PC-3 (cell line): ENCODE data around the gene FAM89B. TPM values are rescaled to one million over a fixed set of nuclear protein-coding genes. Genes with fewer than 3 reads are reported as not detected.

Source experiments
- ATAC-seq: fragments of 200-7000 bp; cut with Tn5 transposase; 2 replicates; pipeline ENCODE4 v1.9.1; 2020; ENCODE audit warnings: mild to moderate bottlenecking, moderate library complexity
- BruUV-seq: library from RNA; stranded (reverse); fragments of 400-500 nt; replicated peaks from 2 replicates; lab custom pipeline; 2021; lab: Mats Ljungman, UMichigan
- CTCF ChIA-PET: fragments of 300-600 bp; sonication (Branson Sonifier 250); formaldehyde crosslinking; loops from one replicate; lab custom pipeline; 2022; ENCODE audit warnings: antibody characterized with exemption; lab: Charles Lee
- POLR2A ChIA-PET: fragments of 300-600 bp; sonication (Branson Sonifier 250); formaldehyde crosslinking; loops from one replicate; lab custom pipeline; 2022; ENCODE audit warnings: antibody characterized with exemption; ENCODE audit not compliant: unreplicated experiment; lab: Charles Lee
- DNase-seq: peaks from one replicate; pipeline ENCODE4 v3.0.0-alpha.2; 2015
- H2AFZ ChIP-seq: fragments of 300-600 bp; sonication (generic); 2 replicates; pipeline ENCODE4 v1.6.0; 2016; ENCODE audit warnings: antibody characterized with exemption, low read length
- H3F3A ChIP-seq: fragments of 300-600 bp; sonication (generic); one replicate; pipeline ENCODE4 v1.6.0; 2017; ENCODE audit warnings: antibody characterized with exemption, low read length, control low read depth, mild to moderate bottlenecking; ENCODE audit not compliant: unreplicated experiment
- H3K27ac ChIP-seq: fragments of 300-600 bp; sonication (generic); 2 replicates; pipeline ENCODE4 v1.5.1; 2016; ENCODE audit warnings: mild to moderate bottlenecking, low read length
- H3K27me3 ChIP-seq: fragments of 300-600 bp; sonication (generic); 2 replicates; pipeline ENCODE4 v1.6.1; 2016; ENCODE audit warnings: low read length, mixed read lengths
- H3K36me3 ChIP-seq: fragments of 300-600 bp; sonication (generic); 2 replicates; pipeline ENCODE4 v1.6.1; 2016; ENCODE audit warnings: low read depth, mixed run types, low read length, mixed read lengths
- H3K4me1 ChIP-seq: fragments of 300-600 bp; sonication (generic); 2 replicates; pipeline ENCODE4 v1.5.1; 2016; ENCODE audit warnings: low read length; ENCODE audit not compliant: insufficient read depth
- H3K4me2 ChIP-seq: fragments of 300-600 bp; sonication (generic); 2 replicates; pipeline ENCODE4 v1.6.0; 2016; ENCODE audit warnings: low read length
- H3K4me3 ChIP-seq: fragments of 300-600 bp; sonication (generic); 2 replicates; pipeline ENCODE4 v1.5.1; 2016; ENCODE audit warnings: mild to moderate bottlenecking, low read length, mixed read lengths
- H3K79me2 ChIP-seq: fragments of 300-600 bp; sonication (generic); 2 replicates; pipeline ENCODE4 v1.6.1; 2017; ENCODE audit warnings: low read length, mixed read lengths
- H3K9ac ChIP-seq: fragments of 300-600 bp; sonication (generic); 2 replicates; pipeline ENCODE4 v1.6.0; 2016; ENCODE audit warnings: mild to moderate bottlenecking, low read length
- H3K9me2 ChIP-seq: fragments of 300-600 bp; sonication (generic); replicated peaks from 2 replicates; pipeline ENCODE4 v1.6.1; 2016; ENCODE audit warnings: mixed run types, low read length, mixed read lengths
- H3K9me3 ChIP-seq: fragments of 300-600 bp; sonication (generic); 2 replicates; pipeline ENCODE4 v1.6.1; 2016; ENCODE audit warnings: low read length, mixed read lengths
- H4K20me1 ChIP-seq: fragments of 300-600 bp; sonication (generic); 2 replicates; pipeline ENCODE4 v1.6.1; 2016; ENCODE audit warnings: low read length, mixed read lengths
- EZH2 ChIP-seq: fragments of 300-600 bp; sonication (generic); IDR thresholded peaks from one replicate; pipeline ENCODE4 v1.6.1; 2017; ENCODE audit warnings: antibody characterized with exemption, mild to moderate bottlenecking, low read length; ENCODE audit not compliant: unreplicated experiment
- EZH2phosphoT487 ChIP-seq: fragments of 300-600 bp; sonication (generic); IDR thresholded peaks from 2 replicates; pipeline ENCODE4 v1.6.1; 2018; ENCODE audit warnings: mild to moderate bottlenecking, antibody characterized with exemption, low read length, borderline replicate concordance
- intact Hi-C: fragments of 100-400 bp; cut with micrococcal nuclease; formaldehyde crosslinking; loops from 2 replicates; pipeline ENCODE4 v1.9.0; 2023
- total RNA-seq: library from RNA; depleted of rRNA; stranded (reverse); fragments of >200 nt; gene quantifications from 2 replicates; pipeline ENCODE4 v1.2.3, GENCODE V29; 2014
- TF ChIP-seq, protein P1 (sequence below): fragments of 300-600 bp; sonication (generic); conservative IDR thresholded peaks from 2 replicates; pipeline ENCODE4 v1.5.1; 2017; ENCODE audit warnings: antibody characterized with exemption, low read depth, mild to moderate bottlenecking, low read length

The FAM89B gene
- total RNA-seq, 1 experiment from 2014 or later, result 76.3 TPM

DNA sequence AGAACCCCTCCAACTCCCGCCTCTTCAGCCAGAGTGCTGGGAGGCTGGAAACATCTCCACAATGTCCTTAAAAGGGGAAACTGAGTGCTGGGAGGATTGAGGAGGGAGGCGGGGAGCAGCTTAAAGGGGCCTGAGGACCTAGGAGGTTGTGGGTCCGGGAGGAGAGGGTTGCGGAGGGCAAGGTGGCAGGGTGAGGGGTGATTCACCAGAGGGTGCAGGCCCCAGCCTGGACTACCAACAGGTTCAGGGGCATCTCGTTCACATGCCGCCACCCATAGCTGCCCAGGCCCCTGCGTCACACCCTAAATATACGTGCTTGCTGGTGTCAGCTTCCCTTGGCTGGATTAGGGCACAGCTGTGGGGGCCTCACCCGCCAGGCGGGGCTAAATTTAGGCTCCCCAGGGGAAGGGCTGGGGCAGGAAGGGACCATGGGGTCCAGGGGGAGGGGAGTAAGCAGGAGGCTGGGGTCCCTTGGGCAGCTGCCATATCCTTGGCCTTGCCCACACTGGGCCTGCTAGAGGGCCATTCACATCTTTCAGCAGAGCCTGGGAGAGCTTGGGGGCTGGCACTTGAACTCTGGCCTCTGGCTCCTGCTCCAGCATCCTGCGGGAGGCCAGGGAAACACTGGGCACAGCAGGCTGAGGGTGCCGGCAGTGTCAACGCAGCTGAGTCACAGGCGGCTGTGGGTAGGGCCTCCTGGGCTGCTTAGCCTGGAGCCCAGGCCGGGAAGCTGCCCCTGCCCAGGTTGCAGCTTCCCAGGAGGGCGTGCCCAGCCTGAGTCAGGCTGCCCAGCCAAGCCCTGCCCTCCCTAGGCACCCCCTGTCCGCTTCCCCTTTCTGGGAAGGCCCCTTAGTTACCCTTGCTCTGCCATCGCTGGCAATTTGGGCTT, 4.8 kb downstream of the FAM89B start:
- Histone ChIP-seq H3K79me2 (peaks cover 28% of the 10 kb centered on the region), H3K4me2 (peak overlapping the region; percentile 91), H3K9me3 (no peaks in the 10 kb centered on the region), H3K4me1 (peaks cover 44% of the 10 kb centered on the region), H4K20me1 (peaks cover 5% of the 10 kb centered on the region), H3F3A (peaks cover 4% of the 10 kb centered on the region), H2AFZ (no peak overlapping the region), H3K27ac (peak overlapping the region; percentile 65), H3K4me3 (peak overlapping the region; percentile 75), H3K9me2 (no peaks in the 10 kb centered on the region), H3K27me3 (no peaks in the 10 kb centered on the region), H3K9ac (peak overlapping the region; percentile 76), H3K36me3 (peaks cover 3% of the 10 kb centered on the region; the same call in 1 of the 2 replicates)
- ChIA-PET POLR2A (interaction anchor here (0.6 kb wide), 5 partner anchors 36 to 539 kb away, joined by 3 to 4 read pairs (median 3); no protein-coding TSS in a partner anchor), CTCF (interaction anchor here (0.7 to 1.1 kb wide), 3 partner anchors 11 to 19 kb away, joined by 4 to 7 read pairs (median 4); partner anchors contain the start of gene KCNK7)
- intact Hi-C loops, result loop anchor here (2.0 kb wide), 1 partner anchor 38 kb away; the partner anchor contains the start of genes MAP3K11 and PCNX3
- peak; percentile 72 for ATAC-seq
- DNase-seq, result peak; percentile 94
- BruUV-seq, result no TSS peak
- TF ChIP-seq EZH2phosphoT487 (no peak), EZH2 (no peak)
- TF ChIP-seq, protein P1, sequence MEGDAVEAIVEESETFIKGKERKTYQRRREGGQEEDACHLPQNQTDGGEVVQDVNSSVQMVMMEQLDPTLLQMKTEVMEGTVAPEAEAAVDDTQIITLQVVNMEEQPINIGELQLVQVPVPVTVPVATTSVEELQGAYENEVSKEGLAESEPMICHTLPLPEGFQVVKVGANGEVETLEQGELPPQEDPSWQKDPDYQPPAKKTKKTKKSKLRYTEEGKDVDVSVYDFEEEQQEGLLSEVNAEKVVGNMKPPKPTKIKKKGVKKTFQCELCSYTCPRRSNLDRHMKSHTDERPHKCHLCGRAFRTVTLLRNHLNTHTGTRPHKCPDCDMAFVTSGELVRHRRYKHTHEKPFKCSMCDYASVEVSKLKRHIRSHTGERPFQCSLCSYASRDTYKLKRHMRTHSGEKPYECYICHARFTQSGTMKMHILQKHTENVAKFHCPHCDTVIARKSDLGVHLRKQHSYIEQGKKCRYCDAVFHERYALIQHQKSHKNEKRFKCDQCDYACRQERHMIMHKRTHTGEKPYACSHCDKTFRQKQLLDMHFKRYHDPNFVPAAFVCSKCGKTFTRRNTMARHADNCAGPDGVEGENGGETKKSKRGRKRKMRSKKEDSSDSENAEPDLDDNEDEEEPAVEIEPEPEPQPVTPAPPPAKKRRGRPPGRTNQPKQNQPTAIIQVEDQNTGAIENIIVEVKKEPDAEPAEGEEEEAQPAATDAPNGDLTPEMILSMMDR, result no peak

DNA sequence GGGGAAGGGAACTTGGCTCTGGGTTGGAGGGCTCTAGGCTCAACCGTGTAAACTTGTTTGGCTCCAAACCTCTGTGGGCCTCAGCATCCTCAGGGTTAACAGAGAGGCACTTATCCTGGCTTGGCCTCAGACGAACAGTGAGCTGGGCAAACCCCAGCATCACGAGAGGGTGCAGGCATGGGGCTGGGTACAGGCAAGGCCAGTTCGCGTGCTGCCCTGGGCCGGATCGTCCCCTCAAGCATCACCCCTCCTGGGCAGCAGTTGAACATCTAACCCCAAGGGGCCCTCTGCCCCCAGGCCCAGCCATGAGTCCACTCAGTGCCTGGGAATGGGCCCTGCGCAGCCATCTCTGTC, 5.4 kb downstream of the FAM89B start:
- peak overlapping the region; percentile 65 for H3K27ac ChIP-seq
- no peaks in the 10 kb centered on the region for H3K27me3 ChIP-seq
- TF ChIP-seq EZH2phosphoT487 (no peak), EZH2 (no peak)
- TF ChIP-seq, protein P1, result no peak
- peaks cover 4% of the 10 kb centered on the region for H3F3A ChIP-seq
- no peaks in the 10 kb centered on the region for H3K9me3 ChIP-seq
- peaks cover 5% of the 10 kb centered on the region for H4K20me1 ChIP-seq
- ATAC-seq (no peak), DNase-seq (no peak)
- H3K79me2 ChIP-seq, result peaks cover 28% of the 10 kb centered on the region
- H3K4me3 ChIP-seq, result peak overlapping the region; percentile 75
- H2AFZ ChIP-seq, result no peak overlapping the region
- H3K4me1 ChIP-seq, result peaks cover 43% of the 10 kb centered on the region
- H3K4me2 ChIP-seq, result peak overlapping the region; percentile 91
- ChIA-PET CTCF (interaction anchor here (0.9 to 1.1 kb wide), 2 partner anchors 10 to 18 kb away, joined by 4 to 7 read pairs; partner anchors contain the start of gene KCNK7), POLR2A (interaction anchor here (0.6 kb wide), 1 partner anchor 35 kb away, joined by 3 read pairs; no protein-coding TSS in a partner anchor)
- intact Hi-C loops, result loop anchor here (2.0 kb wide), 1 partner anchor 37 kb away; the partner anchor contains the start of genes MAP3K11 and PCNX3
- H3K9me2 ChIP-seq, result no peaks in the 10 kb centered on the region
- no TSS peak for BruUV-seq
- H3K9ac ChIP-seq, result peak overlapping the region; percentile 76
- H3K36me3 ChIP-seq, result peaks cover 3% of the 10 kb centered on the region; the same call in 1 of the 2 replicates
